Glomerular visceral epithelial cell (primary cell): ENCODE data around the gene GMEB1.

ENCODE experiments used
- DNase-seq: peaks from one replicate; pipeline ENCODE4 v3.0.0-alpha.2; 2016; ENCODE audit errors: extremely low spot score

The GMEB1 gene

DNA sequence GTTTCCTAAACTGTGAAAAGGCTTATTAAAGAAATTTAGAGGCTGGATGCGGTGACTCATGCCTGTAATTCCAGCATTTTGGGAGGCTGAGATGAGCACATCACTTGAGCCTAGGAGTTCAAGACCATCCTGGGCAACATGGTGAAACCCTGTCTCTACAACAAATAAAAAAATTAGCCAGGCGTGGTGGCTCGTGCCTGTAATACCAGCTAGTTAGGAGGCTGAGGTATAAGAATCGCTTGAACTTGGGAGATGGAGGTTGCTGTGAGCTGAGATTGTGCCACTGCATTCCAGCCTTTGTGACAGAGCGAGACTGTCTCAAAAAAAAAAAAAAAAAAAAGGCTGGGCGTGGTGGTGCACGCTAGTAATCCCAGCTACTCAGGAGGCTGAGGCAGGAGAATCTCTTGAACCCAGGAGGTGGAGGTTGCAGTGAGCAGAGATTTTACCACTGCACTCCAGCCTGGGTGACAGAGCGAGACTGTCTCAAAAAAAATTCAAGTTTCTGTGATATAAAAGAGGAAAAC, 82.2 kb downstream of the GMEB1 start:
- DNase-seq: peak; percentile 9

- DNase-seq: no peak
Observed at GRCh38 chr1:28751315-28752060, 82.9 kb downstream of the GMEB1 start.

- DNase-seq: no peak
Observed at GRCh38 chr1:28755701-28756100, 87.1 kb downstream of the GMEB1 start.

- no peak for DNase-seq
Observed at GRCh38 chr1:28756846-28757245, 88.3 kb downstream of the GMEB1 start.

DNA sequence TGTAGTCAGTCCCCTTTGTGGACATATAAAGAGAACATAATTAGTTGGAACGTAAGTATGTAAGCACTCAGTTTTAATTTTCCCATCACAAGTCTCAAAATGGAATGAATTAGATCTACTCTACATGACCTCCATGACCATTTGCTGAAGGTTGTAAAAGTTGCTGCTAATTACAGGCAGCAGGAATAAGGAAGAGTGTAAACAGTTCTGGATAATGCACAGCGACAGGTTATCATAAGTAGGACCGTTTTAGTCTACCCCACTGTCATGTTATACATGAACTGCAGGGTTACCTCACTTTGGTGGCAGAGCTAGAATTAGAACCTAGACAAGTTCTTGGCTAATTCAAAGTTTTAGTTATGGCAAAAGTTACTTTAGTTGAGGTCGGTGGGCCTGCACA, 89.8 kb downstream of the GMEB1 start:
- no peak for DNase-seq

DNA sequence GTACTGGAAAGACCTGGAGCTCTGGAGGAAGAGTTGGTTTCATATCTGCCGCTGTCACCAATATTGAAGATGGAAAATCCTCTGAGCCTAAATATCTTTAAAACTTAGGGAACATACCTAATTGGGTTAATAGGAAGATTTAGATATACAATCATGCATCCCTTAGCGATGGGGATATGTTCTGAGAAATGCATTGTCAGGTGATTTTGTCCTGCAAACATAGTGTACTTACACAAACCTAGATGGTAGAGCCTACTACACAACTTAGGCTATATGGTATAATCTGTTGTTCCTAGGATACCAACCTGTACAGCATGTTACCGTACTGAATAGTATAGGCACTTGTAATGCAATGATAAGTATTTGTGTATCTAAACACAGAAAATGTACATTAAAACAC, 90.7 kb downstream of the GMEB1 start:
- DNase-seq: no peak

DNA sequence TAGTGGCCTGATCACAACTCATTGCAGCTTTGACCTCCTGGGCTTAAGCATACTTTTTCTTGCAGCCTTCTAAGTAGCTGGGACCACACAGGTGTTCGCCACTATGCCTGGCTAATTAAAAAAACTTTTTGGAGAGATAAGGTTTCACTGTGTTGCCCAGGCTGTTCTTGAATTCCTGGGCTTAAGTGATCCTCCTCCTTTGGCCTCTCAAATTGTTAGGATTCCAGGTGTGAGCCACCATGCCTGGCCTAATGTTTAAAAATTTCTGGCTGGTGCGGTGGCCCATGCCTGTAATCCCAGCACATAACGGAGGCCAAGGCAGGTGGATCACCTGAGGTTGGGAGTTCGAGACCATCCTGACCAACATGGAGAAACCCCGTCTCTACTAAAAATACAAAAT, 92.6 kb downstream of the GMEB1 start:
- no peak for DNase-seq

- DNase-seq: no peak
Observed at GRCh38 chr1:28766532-28767183, 98.1 kb downstream of the GMEB1 start.
